Superior temporal gyrus (tissue), 1 donor: Measurements from ENCODE around the gene DUSP19.

Experiments
- DNase-seq: peaks from one replicate; pipeline ENCODE4 v3.0.0-alpha.2; 2016; ENCODE audit errors: extremely low spot score

Gene DUSP19

GRCh38 chr2:183068561-183068960 is 10.0 kb upstream of the DUSP19 start:
- no peak for DNase-seq

GRCh38 chr2:183069174-183069573 is 9.4 kb upstream of the DUSP19 start:
- no peak for DNase-seq

GRCh38 chr2:183070942-183071844 is 7.4 kb upstream of the DUSP19 start:
- no peak for DNase-seq

- DNase-seq: no peak
These were observed 6.4 kb upstream of the DUSP19 start for GRCh38 chr2:183072177-183072576.

- DNase-seq: no peak
These were observed 434 bp upstream of the DUSP19 start for GRCh38 chr2:183078163-183078463.

- DNase-seq: peak; percentile 80
These were observed 710 bp downstream of the DUSP19 start for GRCh38 chr2:183079139-183079775.

GRCh38 chr2:183081911-183082310 is 3.4 kb downstream of the DUSP19 start:
- DNase-seq: peak; percentile 50

- DNase-seq: no peak
These were observed 9.5 kb downstream of the DUSP19 start for GRCh38 chr2:183088061-183088460.

GRCh38 chr2:183089192-183089851 is 10.8 kb downstream of the DUSP19 start:
- DNase-seq: no peak

- no peak for DNase-seq
These were observed 12.9 kb downstream of the DUSP19 start for GRCh38 chr2:183091318-183091953.

- DNase-seq: no peak
These were observed 13.4 kb downstream of the DUSP19 start for GRCh38 chr2:183091954-183092345.

GRCh38 chr2:183093857-183094657 is 15.5 kb downstream of the DUSP19 start:
- DNase-seq: no peak

GRCh38 chr2:183105402-183106134 is 27.0 kb downstream of the DUSP19 start:
- no peak for DNase-seq

- no peak for DNase-seq
These were observed 34.0 kb downstream of the DUSP19 start for GRCh38 chr2:183112577-183112976.

- DNase-seq: no peak
These were observed 35.1 kb downstream of the DUSP19 start for GRCh38 chr2:183113630-183114029.

GRCh38 chr2:183117226-183117625 is 38.7 kb downstream of the DUSP19 start:
- DNase-seq: no peak

GRCh38 chr2:183123117-183123958 is 44.8 kb downstream of the DUSP19 start:
- peak; percentile 25 for DNase-seq

GRCh38 chr2:183123959-183124221 is 45.3 kb downstream of the DUSP19 start:
- no peak for DNase-seq

GRCh38 chr2:183124222-183124956 is 45.8 kb downstream of the DUSP19 start, which contains the start of gene NUP35:
Gene NUP35 (plus strand): TSS chr2:183124443. CDS start chr2:183124458, 15 bp downstream.
- peak; percentile 98 for DNase-seq
